IPS-15b (cell line): Measurements from ENCODE around the gene KIF16B.

Experiments
- H3K27me3 ChIP-seq: one replicate; pipeline ENCODE4 v1.6.1; 2013; ENCODE audit warnings: low read length; ENCODE audit not compliant: control insufficient read depth, insufficient read depth
- H3K36me3 ChIP-seq: one replicate; pipeline ENCODE4 v1.6.1; 2013; ENCODE audit warnings: low read length; ENCODE audit not compliant: control insufficient read depth, insufficient read depth
- H3K4me1 ChIP-seq: one replicate; pipeline ENCODE4 v1.6.1; 2013; ENCODE audit warnings: mild to moderate bottlenecking, low read length; ENCODE audit not compliant: control insufficient read depth, insufficient read depth
- H3K4me3 ChIP-seq: one replicate; pipeline ENCODE4 v1.5.1; 2013; ENCODE audit warnings: low read depth, low read length
- H3K9ac ChIP-seq: one replicate; pipeline ENCODE4 v1.6.1; 2013; ENCODE audit warnings: low read depth, mild to moderate bottlenecking, low read length
- H3K9me3 ChIP-seq: one replicate; pipeline ENCODE4 v1.6.1; 2013; ENCODE audit warnings: mild to moderate bottlenecking, low read length; ENCODE audit not compliant: control insufficient read depth, insufficient read depth

KIF16B gene

DNA sequence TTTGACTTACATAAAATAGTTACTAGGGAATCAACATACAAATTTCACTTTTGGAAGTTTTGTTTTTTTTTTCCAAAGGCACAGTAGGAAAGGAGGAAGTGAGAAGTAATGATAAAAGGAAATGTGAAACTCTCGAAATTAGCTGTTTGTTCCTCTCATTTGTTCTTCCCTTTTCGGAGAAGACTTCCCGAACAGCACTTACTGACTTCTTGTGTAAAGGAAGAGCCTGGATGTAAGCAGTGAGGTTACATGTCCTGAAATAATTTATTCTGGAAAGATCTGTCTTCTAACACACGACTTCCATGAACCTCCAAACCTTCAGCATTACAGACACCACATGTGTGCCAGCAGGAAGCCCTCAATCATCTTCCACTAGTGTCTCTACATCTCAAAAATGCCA lies 59.1 kb downstream of the KIF16B start:
- H3K4me1 ChIP-seq, result no peaks in the 10 kb centered on the region
- H3K27me3 ChIP-seq, result no peaks in the 10 kb centered on the region
- H3K9me3 ChIP-seq, result no peaks in the 10 kb centered on the region
- no peak overlapping the region for H3K4me3 ChIP-seq
- no peak overlapping the region for H3K9ac ChIP-seq
- H3K36me3 ChIP-seq, result no peaks in the 10 kb centered on the region

DNA sequence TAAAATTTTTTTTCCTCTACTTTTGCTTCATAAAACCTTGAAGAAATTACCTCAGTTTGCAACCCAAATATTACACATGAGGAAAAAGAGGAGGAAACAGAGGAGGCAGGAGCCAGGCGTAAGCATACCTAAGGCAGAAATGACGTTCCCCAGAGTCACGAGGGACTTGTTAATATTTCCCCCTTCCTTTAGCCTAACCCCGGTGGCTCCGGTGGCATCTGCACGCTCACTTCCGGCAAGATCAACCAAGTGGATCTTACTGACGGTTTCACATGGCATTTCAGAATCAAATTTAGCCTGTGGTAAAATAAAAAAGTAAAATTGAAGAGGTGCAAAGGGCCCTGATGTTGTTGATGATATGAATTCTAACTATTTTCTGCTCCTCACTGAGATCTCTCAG lies 67.4 kb downstream of the KIF16B start:
- Histone ChIP-seq H3K27me3 (no peaks in the 10 kb centered on the region), H3K9me3 (no peaks in the 10 kb centered on the region), H3K4me1 (no peaks in the 10 kb centered on the region), H3K36me3 (peaks cover 4% of the 10 kb centered on the region), H3K4me3 (no peak overlapping the region), H3K9ac (no peak overlapping the region)

DNA sequence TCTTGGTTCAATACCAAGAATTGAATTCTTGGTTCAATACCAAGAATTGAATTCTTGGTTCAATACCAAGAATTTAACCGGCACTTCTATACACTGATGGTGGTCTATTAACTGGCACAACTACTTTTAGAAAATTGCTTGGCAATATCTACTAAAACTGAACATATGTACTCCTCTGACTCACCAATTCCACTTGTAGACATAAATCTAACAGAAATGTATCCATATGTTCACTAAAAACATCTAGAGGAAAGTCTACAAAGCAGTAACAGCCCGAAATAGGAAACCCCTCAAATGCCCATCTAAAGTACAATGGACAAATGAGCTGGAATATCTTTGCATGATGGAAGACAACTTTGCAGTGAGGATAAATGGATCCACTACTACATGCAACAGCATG lies 71.9 kb downstream of the KIF16B start:
- no peak overlapping the region for H3K9ac ChIP-seq
- H3K9me3 ChIP-seq, result no peaks in the 10 kb centered on the region
- H3K4me1 ChIP-seq, result no peaks in the 10 kb centered on the region
- H3K36me3 ChIP-seq, result no peaks in the 10 kb centered on the region
- H3K4me3 ChIP-seq, result no peak overlapping the region
- H3K27me3 ChIP-seq, result no peaks in the 10 kb centered on the region

DNA sequence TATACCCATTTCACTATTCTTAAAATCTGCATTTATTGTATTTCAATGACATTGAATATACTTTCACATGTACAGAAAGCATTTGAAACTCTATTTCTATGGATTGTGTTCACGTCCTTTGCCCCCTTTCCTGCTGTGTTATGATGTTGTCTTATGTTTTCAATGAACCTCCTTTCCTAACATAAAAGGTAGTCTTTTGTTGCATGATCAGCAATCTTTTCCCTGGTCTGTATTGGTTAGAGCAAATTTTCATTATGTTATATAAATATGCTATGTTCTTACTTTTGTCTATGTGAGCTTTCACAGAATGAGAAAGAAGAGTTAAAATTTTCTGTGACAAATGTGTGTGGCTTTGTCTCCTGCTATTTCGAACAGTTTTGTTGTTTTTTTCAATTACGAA lies 73.1 kb downstream of the KIF16B start:
- no peaks in the 10 kb centered on the region for H3K36me3 ChIP-seq
- H3K27me3 ChIP-seq, result no peaks in the 10 kb centered on the region

DNA sequence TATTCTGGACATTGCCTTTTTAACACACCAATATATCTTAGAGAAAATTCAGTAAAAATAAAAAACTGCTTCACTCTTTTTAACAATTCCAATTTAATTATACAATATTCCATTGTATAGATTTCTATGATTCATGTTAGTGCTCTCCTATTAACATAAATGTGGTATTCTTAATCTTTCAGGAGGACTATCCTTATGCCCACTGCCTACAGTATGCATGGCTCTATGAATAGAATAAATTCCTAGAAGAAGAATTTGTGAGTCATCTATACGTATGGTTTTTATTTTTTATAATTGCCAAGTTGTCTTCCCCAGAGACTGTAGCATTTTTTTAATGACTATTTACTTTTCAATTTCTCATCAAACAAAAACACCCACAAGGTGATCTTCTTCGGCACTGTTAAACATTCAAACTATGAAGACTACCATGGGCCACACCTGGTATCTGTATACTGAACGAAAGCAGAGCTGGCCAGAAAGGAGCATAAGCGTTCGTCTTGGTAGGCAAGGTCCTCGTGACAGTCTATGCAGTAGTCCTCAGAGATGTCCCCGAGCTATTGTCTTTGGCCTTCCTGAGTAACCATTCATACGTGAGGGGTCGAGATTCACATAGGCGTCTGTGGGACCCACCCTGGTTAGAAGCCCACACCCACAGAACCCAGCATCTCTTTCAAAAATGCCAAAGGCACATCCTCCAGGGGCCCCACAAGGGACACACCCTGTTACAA lies 74.6 kb downstream of the KIF16B start:
- no peaks in the 10 kb centered on the region for H3K9me3 ChIP-seq
- H3K9ac ChIP-seq, result no peak overlapping the region
- H3K27me3 ChIP-seq, result no peaks in the 10 kb centered on the region
- H3K36me3 ChIP-seq, result no peaks in the 10 kb centered on the region
- no peaks in the 10 kb centered on the region for H3K4me1 ChIP-seq
- H3K4me3 ChIP-seq, result no peak overlapping the region

More for the DNA sequence above, 73.1 kb downstream of the KIF16B start:
- no peak overlapping the region for H3K4me3 ChIP-seq
- no peaks in the 10 kb centered on the region for H3K4me1 ChIP-seq
- H3K9me3 ChIP-seq, result no peaks in the 10 kb centered on the region
- no peak overlapping the region for H3K9ac ChIP-seq

DNA sequence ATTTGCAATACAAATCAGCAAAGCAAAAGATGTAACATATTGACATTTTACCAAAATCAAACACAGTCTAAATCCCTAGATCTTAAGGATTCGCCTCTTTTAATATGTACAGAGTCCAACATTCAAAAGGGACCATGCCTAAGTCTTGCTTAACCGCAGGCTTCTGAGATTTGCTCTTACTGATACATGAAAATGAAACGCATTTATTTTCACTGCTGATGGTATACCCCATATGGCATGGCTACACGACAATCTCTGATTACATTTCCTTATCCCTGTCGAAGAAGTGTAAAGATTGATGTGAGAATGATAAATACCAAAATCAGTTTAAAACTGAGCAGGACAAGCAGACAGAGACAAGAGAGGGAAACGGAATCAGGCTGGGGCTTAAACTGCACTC lies 75.4 kb downstream of the KIF16B start:
- H3K9me3 ChIP-seq, result no peaks in the 10 kb centered on the region
- no peak overlapping the region for H3K9ac ChIP-seq
- no peaks in the 10 kb centered on the region for H3K36me3 ChIP-seq

DNA sequence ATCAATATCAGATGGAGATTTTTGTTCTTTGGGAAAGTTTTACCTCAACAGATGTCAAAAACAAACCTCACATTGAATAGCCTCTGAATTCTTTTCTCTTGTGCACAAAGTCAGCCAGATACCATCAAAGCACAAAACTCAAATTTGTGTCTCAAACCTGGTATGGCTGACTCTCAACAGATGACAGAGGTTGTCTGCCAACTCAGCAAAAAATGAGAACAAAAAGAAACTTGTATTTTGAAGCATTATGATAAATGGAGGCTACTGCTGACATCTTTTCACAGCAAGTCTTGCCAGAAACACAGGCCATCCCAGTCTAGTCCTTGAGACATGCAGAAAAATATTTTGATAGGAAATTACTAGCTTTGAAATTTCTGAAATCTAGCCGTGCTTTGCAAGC lies 79.8 kb downstream of the KIF16B start:
- H3K36me3 ChIP-seq, result no peaks in the 10 kb centered on the region
- H3K9me3 ChIP-seq, result no peaks in the 10 kb centered on the region
- H3K4me1 ChIP-seq, result no peaks in the 10 kb centered on the region
- no peaks in the 10 kb centered on the region for H3K27me3 ChIP-seq
- H3K9ac ChIP-seq, result no peak overlapping the region
- no peak overlapping the region for H3K4me3 ChIP-seq

More for the DNA sequence above, 75.4 kb downstream of the KIF16B start:
- H3K27me3 ChIP-seq, result no peaks in the 10 kb centered on the region
- H3K4me3 ChIP-seq, result no peak overlapping the region
- no peaks in the 10 kb centered on the region for H3K4me1 ChIP-seq

DNA sequence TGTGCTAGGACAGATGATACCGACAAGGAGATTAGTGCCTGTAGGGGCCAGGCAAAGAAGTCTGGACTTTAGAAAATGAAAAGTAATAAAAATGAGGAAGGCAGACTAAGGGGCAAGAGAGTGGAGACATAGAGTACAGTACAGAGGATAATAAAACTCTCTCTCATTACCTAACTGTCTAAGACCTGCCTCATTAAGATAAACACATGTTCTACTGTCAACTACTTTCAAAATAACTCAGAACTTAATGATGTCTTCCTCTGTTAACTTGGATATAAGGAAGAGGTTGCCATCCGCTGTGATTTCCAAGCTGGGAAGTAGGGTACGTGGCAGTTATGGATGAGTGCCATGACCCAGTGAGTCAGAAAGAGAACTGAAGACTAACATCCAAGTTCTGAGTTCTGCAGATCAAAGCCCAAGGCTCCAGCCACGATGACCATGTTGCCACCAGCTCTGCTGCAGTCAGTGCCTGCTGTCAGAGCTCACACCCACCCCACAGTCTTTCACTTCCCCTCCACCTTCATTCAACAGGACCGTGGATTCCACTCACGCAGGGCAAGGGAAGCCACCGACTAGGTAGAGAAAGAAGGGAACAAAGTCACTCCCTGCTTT lies 81.8 kb downstream of the KIF16B start:
- H3K4me3 ChIP-seq, result no peak overlapping the region
- H3K27me3 ChIP-seq, result no peaks in the 10 kb centered on the region
- H3K9ac ChIP-seq, result no peak overlapping the region

DNA sequence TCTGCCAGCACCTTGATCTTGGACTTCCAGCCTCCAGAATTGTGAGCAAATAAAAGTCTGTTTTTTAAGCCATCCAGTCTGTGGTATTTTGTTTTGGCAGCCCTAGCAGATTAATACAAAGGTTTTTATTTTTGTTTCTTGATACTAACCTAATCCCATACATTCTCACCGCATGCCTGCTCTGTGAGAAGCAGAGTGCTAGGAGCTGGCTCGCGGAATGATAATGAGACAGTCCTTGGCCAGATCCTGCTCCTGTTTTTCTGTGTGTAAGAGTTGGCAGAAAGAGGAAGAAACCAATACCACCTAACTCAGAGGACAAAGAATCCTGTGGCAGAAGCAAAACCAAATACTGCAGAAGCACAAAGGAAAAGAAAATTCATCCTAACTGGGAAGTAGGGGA lies 82.6 kb downstream of the KIF16B start:
- no peak overlapping the region for H3K4me3 ChIP-seq
- H3K36me3 ChIP-seq, result no peaks in the 10 kb centered on the region
- H3K9me3 ChIP-seq, result no peaks in the 10 kb centered on the region
- no peak overlapping the region for H3K9ac ChIP-seq
- H3K4me1 ChIP-seq, result no peaks in the 10 kb centered on the region
- no peaks in the 10 kb centered on the region for H3K27me3 ChIP-seq

More for the DNA sequence above, 81.8 kb downstream of the KIF16B start:
- H3K4me1 ChIP-seq, result no peaks in the 10 kb centered on the region
- H3K9me3 ChIP-seq, result no peaks in the 10 kb centered on the region
- H3K36me3 ChIP-seq, result no peaks in the 10 kb centered on the region

DNA sequence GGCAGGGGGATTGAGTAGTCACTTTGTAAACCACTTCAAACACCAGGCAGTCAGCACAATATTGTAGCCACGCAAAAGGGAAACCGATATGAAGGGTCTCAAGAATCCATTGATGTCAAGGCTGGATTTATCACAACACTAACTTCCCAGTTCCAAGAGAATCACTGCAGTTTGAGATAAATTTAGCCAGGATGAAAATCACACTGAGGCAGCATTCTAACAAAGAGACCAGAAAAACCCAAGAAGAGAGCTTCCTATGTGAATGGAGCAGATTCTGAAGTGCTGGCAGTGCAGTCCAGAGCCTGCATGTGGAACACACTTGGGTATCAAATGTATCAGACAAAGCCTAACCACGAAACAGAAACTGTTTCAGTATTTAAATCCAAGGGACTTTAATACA lies 84.6 kb downstream of the KIF16B start:
- no peak overlapping the region for H3K9ac ChIP-seq
- no peaks in the 10 kb centered on the region for H3K27me3 ChIP-seq
- H3K4me1 ChIP-seq, result no peaks in the 10 kb centered on the region
- no peak overlapping the region for H3K4me3 ChIP-seq
- H3K9me3 ChIP-seq, result no peaks in the 10 kb centered on the region
- no peaks in the 10 kb centered on the region for H3K36me3 ChIP-seq

DNA sequence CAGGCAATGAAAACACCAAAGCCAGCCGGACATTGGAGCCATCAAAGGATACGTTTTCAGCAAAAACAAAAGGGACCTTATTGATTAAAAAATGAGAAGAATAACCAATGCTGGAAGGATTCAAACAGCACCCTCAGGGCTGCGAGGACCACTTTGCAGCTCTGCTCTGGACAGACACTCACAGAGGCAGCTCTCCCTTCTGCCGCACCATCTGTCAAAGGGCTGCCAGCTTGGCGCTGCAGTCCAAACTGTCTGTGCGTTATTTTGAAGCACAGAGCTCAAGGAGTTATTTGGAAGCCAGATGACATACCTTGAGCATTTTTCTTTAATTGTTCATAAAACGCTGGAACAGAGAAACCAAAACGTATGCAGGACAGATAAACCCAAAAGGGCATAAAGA lies 85.2 kb downstream of the KIF16B start:
- H3K36me3 ChIP-seq, result no peaks in the 10 kb centered on the region
- no peak overlapping the region for H3K4me3 ChIP-seq
- H3K9ac ChIP-seq, result no peak overlapping the region
- H3K9me3 ChIP-seq, result no peaks in the 10 kb centered on the region
- no peaks in the 10 kb centered on the region for H3K4me1 ChIP-seq
- H3K27me3 ChIP-seq, result no peaks in the 10 kb centered on the region

DNA sequence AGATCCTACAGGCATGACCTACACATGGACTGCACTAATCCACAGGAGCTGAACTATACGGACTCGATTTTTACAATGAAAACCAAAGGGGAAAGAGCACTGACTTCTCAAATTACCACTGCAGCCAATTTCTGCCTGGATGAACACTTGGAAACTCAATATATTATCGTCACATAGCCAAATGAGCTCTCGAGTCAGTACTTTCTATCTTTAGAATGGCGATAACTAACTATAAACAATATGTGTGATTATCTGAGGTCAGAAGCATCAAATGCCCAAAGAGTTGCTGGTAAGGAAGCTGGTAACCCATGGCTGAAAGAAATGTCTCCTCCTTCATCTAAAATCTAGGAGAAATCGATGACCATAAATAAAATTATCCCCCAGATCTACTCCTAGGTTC lies 86.7 kb downstream of the KIF16B start:
- H3K36me3 ChIP-seq, result no peaks in the 10 kb centered on the region
- no peaks in the 10 kb centered on the region for H3K27me3 ChIP-seq
- no peak overlapping the region for H3K4me3 ChIP-seq
- no peak overlapping the region for H3K9ac ChIP-seq
- no peaks in the 10 kb centered on the region for H3K9me3 ChIP-seq
- no peaks in the 10 kb centered on the region for H3K4me1 ChIP-seq
